ENCODE measurements around the gene SAMD11. TPM values are rescaled to one million over a fixed set of nuclear protein-coding genes. Genes with fewer than 3 reads are reported as not detected.
A peak's percentile ranks its signal among the peaks of the same experiment; 100 is the strongest.

Gene SAMD11
- total and polyA plus RNA-seq, 10 donors, result 7.5 to 37.0 (median 18.9) TPM

- TF ChIP-seq POLR2A (IDR thresholded peaks at IDR 0.05) (no peak), CTCF (IDR thresholded peaks at IDR 0.05 in 8 of 11, conservative IDR thresholded peaks at IDR 0.05 in 3 of 11) (no peak), POLR2AphosphoS5 (IDR thresholded peaks at IDR 0.05) (no peak)
- peak; percentile 47 for DNase-seq
- Histone ChIP-seq H3K9me3 (no peaks in the 10 kb centered on the region), H3K27me3 (replicated peaks in 1 of 7) (peaks cover 0 to 85% (median 18%) of the 10 kb centered on the region in 7 donors), H3K4me1 (peaks cover 0 to 49% (median 19%) of the 10 kb centered on the region in 6 donors), H3K36me3 (no peaks in the 10 kb centered on the region), H3K4me3 (no peak overlapping the region), H3K27ac (no peak overlapping the region)
- 43 to 53% (median 48%) methylated on average over 13 to 15 of the region's 15 CpGs for WGBS, 5 donors
- intact Hi-C loops (cut with DNase I; ENCODE audit: low total_unique reads), result no loop called here
Measured at GRCh38 chr1:911875-912739, 11.6 kb upstream of the SAMD11 start.

- Histone ChIP-seq H3K36me3 (no peaks in the 10 kb centered on the region), H3K9me3 (no peaks in the 10 kb centered on the region), H3K4me1 (peaks cover 0 to 48% (median 19%) of the 10 kb centered on the region in 6 donors), H3K4me3 (no peak overlapping the region), H3K27ac (no peak overlapping the region), H3K27me3 (replicated peaks in 1 of 7) (peaks cover 0 to 85% (median 18%) of the 10 kb centered on the region in 7 donors)
- TF ChIP-seq CTCF (IDR thresholded peaks at IDR 0.05 in 8 of 11, conservative IDR thresholded peaks at IDR 0.05 in 3 of 11) (peak in 2 of 11 experiments; percentile 11 to 17), POLR2A (IDR thresholded peaks at IDR 0.05) (no peak)
- WGBS, 5 donors, result 32 to 46% (median 36%) methylated on average over 19 to 24 of the region's 24 CpGs
- DNase-seq, result peak; percentile 67
- intact Hi-C loops (cut with DNase I; ENCODE audit: low total_unique reads), result no loop called here
Measured at GRCh38 chr1:912740-913301, 10.9 kb upstream of the SAMD11 start.

GRCh38 chr1:913491-914130, 10.1 kb upstream of the SAMD11 start:
- Histone ChIP-seq H3K27me3 (replicated peaks in 1 of 7) (peaks cover 0 to 88% (median 21%) of the 10 kb centered on the region in 7 donors), H3K9me3 (no peaks in the 10 kb centered on the region), H3K27ac (no peak overlapping the region), H3K36me3 (no peaks in the 10 kb centered on the region), H3K4me1 (peaks cover 0 to 46% (median 19%) of the 10 kb centered on the region in 6 donors), H3K4me3 (no peak overlapping the region)
- no peak for TF ChIP-seq POLR2A (IDR thresholded peaks at IDR 0.05)
- no peak for TF ChIP-seq CTCF (IDR thresholded peaks at IDR 0.05 in 8 of 11, conservative IDR thresholded peaks at IDR 0.05 in 3 of 11)
- TF ChIP-seq POLR2AphosphoS5 (IDR thresholded peaks at IDR 0.05), result no peak
- WGBS, 5 donors, result 78 to 86% (median 82%) methylated on average over 13 to 16 of the region's 16 CpGs
- intact Hi-C loops (cut with DNase I; ENCODE audit: low total_unique reads), result no loop called here
- DNase-seq, result peak; percentile 40

Data from spleen (tissue), 11 donors.